OCI-LY1 (cell line): ENCODE data around the gene PPP2R2B.

Experiments used
- H2AFZ ChIP-seq: fragments of 200-600 bp; sonication (generic), shearing (Covaris generic); 2 replicates; pipeline ENCODE4 v1.6.0; 2014; ENCODE audit warnings: antibody characterized with exemption, mild to moderate bottlenecking, low read length
- H3F3A ChIP-seq: fragments of 200-600 bp; sonication (generic), shearing (Covaris generic); 2 replicates; pipeline ENCODE4 v1.6.0; 2014; ENCODE audit warnings: mild to moderate bottlenecking, antibody characterized with exemption, low read length, moderate library complexity; ENCODE audit not compliant: insufficient read depth
- H3K27ac ChIP-seq: fragments of 200-600 bp; sonication (generic); 2 replicates; pipeline ENCODE4 v1.5.1; 2014; ENCODE audit warnings: low read length, mixed run types, mild to moderate bottlenecking, low read depth; ENCODE audit not compliant: poor library complexity, severe bottlenecking
- H3K27me3 ChIP-seq: fragments of 200-600 bp; sonication (generic); 2 replicates; pipeline ENCODE4 v1.6.0; 2014; ENCODE audit warnings: antibody characterized with exemption, mild to moderate bottlenecking, low read length, moderate library complexity; ENCODE audit not compliant: insufficient read depth
- H3K36me3 ChIP-seq: fragments of 200-600 bp; sonication (generic); 2 replicates; pipeline ENCODE4 v1.6.1; 2014; ENCODE audit warnings: mild to moderate bottlenecking, antibody characterized with exemption, low read length, moderate library complexity, mixed read lengths; ENCODE audit not compliant: insufficient read depth
- H3K4me1 ChIP-seq: fragments of 200-600 bp; sonication (generic); 2 replicates; pipeline ENCODE4 v1.5.1; 2014; ENCODE audit warnings: mild to moderate bottlenecking, low read length, moderate library complexity; ENCODE audit not compliant: insufficient read depth, severe bottlenecking
- H3K4me2 ChIP-seq: fragments of 200-600 bp; sonication (generic), shearing (Covaris generic); 2 replicates; pipeline ENCODE4 v1.6.1; 2014; ENCODE audit warnings: low read length
- H3K4me3 ChIP-seq: fragments of 200-600 bp; sonication (generic); 2 replicates; pipeline ENCODE4 v1.5.1; 2014; ENCODE audit warnings: low read length, low read depth, mild to moderate bottlenecking, mixed read lengths; ENCODE audit not compliant: poor library complexity, severe bottlenecking
- H3K79me2 ChIP-seq: fragments of 200-600 bp; shearing (Covaris generic); 2 replicates; pipeline ENCODE4 v1.6.1; 2016; ENCODE audit warnings: mixed run types, low read length, mixed read lengths; ENCODE audit not compliant: insufficient read depth
- H3K9ac ChIP-seq: fragments of 200-600 bp; sonication (generic), shearing (Covaris generic); 2 replicates; pipeline ENCODE4 v1.6.1; 2014; ENCODE audit warnings: mild to moderate bottlenecking, low read length, mixed read lengths
- H3K9me2 ChIP-seq: fragments of 200-600 bp; sonication (generic), shearing (Covaris generic); 2 replicates; pipeline ENCODE4 v1.6.1; 2014; ENCODE audit warnings: low read depth, mild to moderate bottlenecking, low read length, mixed read lengths
- H3K9me3 ChIP-seq: fragments of 200-600 bp; shearing (Covaris generic); 2 replicates; pipeline ENCODE4 v1.6.1; 2014; ENCODE audit warnings: low read length, mixed read lengths
- H4K20me1 ChIP-seq: fragments of 200-600 bp; sonication (generic), shearing (Covaris generic); 2 replicates; pipeline ENCODE4 v1.6.0; 2016; ENCODE audit warnings: mild to moderate bottlenecking, low read length; ENCODE audit not compliant: insufficient read depth
- CTCF ChIP-seq: fragments of 200-600 bp; sonication (generic), shearing (Covaris generic); IDR thresholded peaks from 2 replicates; pipeline ENCODE4 v1.5.1; 2017; ENCODE audit warnings: mild to moderate bottlenecking, antibody characterized with exemption, low read length, moderate library complexity, mixed read lengths
- EZH2 ChIP-seq: fragments of 200-600 bp; sonication (generic), shearing (Covaris generic); IDR thresholded peaks from 2 replicates; pipeline ENCODE4 v1.8.0; 2017; ENCODE audit warnings: borderline replicate concordance, mixed run types, mild to moderate bottlenecking, antibody characterized with exemption, low read length, moderate library complexity, mixed read lengths

Gene PPP2R2B

GRCh38 chr5:146721073-146721815 lies 157.3 kb downstream of the PPP2R2B start:
- Histone ChIP-seq H3K9ac (no peak overlapping the region), H3K4me1 (no peaks in the 10 kb centered on the region), H3K36me3 (no peaks in the 10 kb centered on the region), H2AFZ (no peak overlapping the region), H4K20me1 (no peaks in the 10 kb centered on the region), H3K4me2 (no peak overlapping the region), H3K4me3 (no peak overlapping the region), H3K9me2 (no peaks in the 10 kb centered on the region), H3K27ac (no peak overlapping the region), H3F3A (no peaks in the 10 kb centered on the region), H3K27me3 (no peaks in the 10 kb centered on the region), H3K79me2 (no peaks in the 10 kb centered on the region), H3K9me3 (no peaks in the 10 kb centered on the region)
- TF ChIP-seq EZH2 (no peak), CTCF (no peak)

GRCh38 chr5:146720107-146720506 lies 158.4 kb downstream of the PPP2R2B start:
- no peaks in the 10 kb centered on the region for H3K36me3 ChIP-seq
- H3K9me3 ChIP-seq: no peaks in the 10 kb centered on the region
- no peaks in the 10 kb centered on the region for H3K9me2 ChIP-seq
- no peaks in the 10 kb centered on the region for H3K27me3 ChIP-seq
- no peaks in the 10 kb centered on the region for H3K4me1 ChIP-seq
- H2AFZ ChIP-seq: no peak overlapping the region
- no peak overlapping the region for H3K4me2 ChIP-seq
- TF ChIP-seq EZH2: no peak
- no peak for TF ChIP-seq CTCF
- no peak overlapping the region for H3K4me3 ChIP-seq
- H3K27ac ChIP-seq: no peak overlapping the region
- no peaks in the 10 kb centered on the region for H4K20me1 ChIP-seq
- no peaks in the 10 kb centered on the region for H3F3A ChIP-seq
- no peaks in the 10 kb centered on the region for H3K79me2 ChIP-seq
- H3K9ac ChIP-seq: no peak overlapping the region

GRCh38 chr5:146719179-146719578 lies 159.4 kb downstream of the PPP2R2B start:
- H4K20me1 ChIP-seq: no peaks in the 10 kb centered on the region
- no peak overlapping the region for H2AFZ ChIP-seq
- H3F3A ChIP-seq: no peaks in the 10 kb centered on the region
- H3K9me3 ChIP-seq: no peaks in the 10 kb centered on the region
- H3K27me3 ChIP-seq: no peaks in the 10 kb centered on the region
- H3K27ac ChIP-seq: no peak overlapping the region
- no peak overlapping the region for H3K9ac ChIP-seq
- no peaks in the 10 kb centered on the region for H3K4me1 ChIP-seq
- no peaks in the 10 kb centered on the region for H3K79me2 ChIP-seq
- H3K36me3 ChIP-seq: no peaks in the 10 kb centered on the region
- no peak overlapping the region for H3K4me3 ChIP-seq
- no peaks in the 10 kb centered on the region for H3K9me2 ChIP-seq
- TF ChIP-seq EZH2 (no peak), CTCF (no peak)
- no peak overlapping the region for H3K4me2 ChIP-seq
